Gastrocnemius medialis (tissue), 4 donors: ENCODE measurements around the gene IGSF9B. TPM values are rescaled to one million over a fixed set of nuclear protein-coding genes. Genes with fewer than 3 reads are reported as not detected.

Experiments
- ATAC-seq, 2 donors: fragments of 150-250 bp; one replicate each; pipeline ENCODE4 v1.9.1; 2016
- DNase-seq, 2 donors: peaks; one replicate each; pipeline ENCODE4 v3.0.0-alpha.2; 2019
- H3K27ac ChIP-seq, 4 donors: fragments of 200-600 bp; sonication (generic); 1 replicate in 1 of 4; 2 replicates in 3 of 4; pipeline ENCODE4 v1.5.1; 2016 to 2018; ENCODE audit warnings: mild to moderate bottlenecking in 2 of 4, moderate library complexity in 1 of 4
- H3K27me3 ChIP-seq, 3 donors: fragments of 200-600 bp; sonication (generic) in 2 of 3; 1 replicate in 1 of 3; 2 replicates in 2 of 3; pipeline versions ENCODE4 v1.5.1 to v1.6.0; 2016 to 2019; ENCODE audit warnings: mild to moderate bottlenecking in 1 of 3, moderate library complexity in 1 of 3
- H3K36me3 ChIP-seq, 2 donors: fragments of 200-600 bp; sonication (generic) in 1 of 2; one replicate each; pipeline ENCODE4 v1.5.1; 2017 to 2018
- H3K4me1 ChIP-seq, 2 donors: fragments of 200-600 bp; sonication (generic) in 1 of 2; one replicate each; pipeline ENCODE4 v1.5.1; 2016 to 2017; ENCODE audit warnings: mild to moderate bottlenecking in 2 of 2
- H3K4me3 ChIP-seq, 4 donors: fragments of 200-600 bp; sonication (generic) in 3 of 4; 1 replicate in 1 of 4; 2 replicates in 3 of 4; pipeline ENCODE4 v1.5.1; 2016 to 2019; ENCODE audit warnings: mild to moderate bottlenecking in 2 of 4
- H3K9me3 ChIP-seq, 3 donors: fragments of 200-600 bp; sonication (generic) in 2 of 3; 1 replicate in 1 of 3; 2 replicates in 2 of 3; pipeline ENCODE4 v1.5.1; 2016 to 2019
- CTCF ChIP-seq, 5 experiments: fragments of 450-650 bp in 3 of 5; fragments of 200-600 bp in 2 of 5; sonication (generic) in 2 of 5; IDR thresholded peaks in 4 of 5; conservative IDR thresholded peaks in 1 of 5; 1 replicate in 4 of 5; 2 replicates in 1 of 5; pipeline ENCODE4 v1.5.1; 2016 to 2019; ENCODE audit warnings: antibody characterized with exemption in 5 of 5, mild to moderate bottlenecking in 3 of 5, moderate library complexity in 3 of 5
- POLR2A ChIP-seq, 2 donors: fragments of 450-650 bp; IDR thresholded peaks; one replicate each; pipeline ENCODE4 v1.6.1; 2017; ENCODE audit warnings: antibody characterized with exemption in 2 of 2, mild to moderate bottlenecking in 2 of 2, moderate library complexity in 2 of 2
- in situ Hi-C, 4 donors: fragments of 200-750 bp; cut with MboI; loops; one replicate each; pipeline versions ENCODE4 v1.15.0 to v1.8.0; 2017; ENCODE audit warnings: low sequenced_read_pairs in 4 of 4
- intact Hi-C: fragments of 100-400 bp; cut with DNase I; formaldehyde crosslinking; loops from one replicate; pipeline ENCODE4 v1.15.1; 2023; ENCODE audit warnings: low total_unique reads
- total RNA-seq, 4 donors: library from RNA; depleted of rRNA; stranded (reverse); fragments of >200 nt; gene quantifications; one replicate each; pipeline versions ENCODE4 v1.1.0 to v1.2.3, GENCODE V29; 2016

IGSF9B gene
- total RNA-seq, 4 donors from 2014 or later = 0.07 to 2.5 (median 1.4) TPM

GRCh38 chr11:133872160-133872559 lies 84.6 kb downstream of the IGSF9B start:
- DNase-seq = no peak
- Histone ChIP-seq H3K27ac (no peak overlapping the region), H3K27me3 (no peaks in the 10 kb centered on the region), H3K4me3 (no peak overlapping the region), H3K36me3 (no peaks in the 10 kb centered on the region), H3K4me1 (no peaks in the 10 kb centered on the region), H3K9me3 (no peaks in the 10 kb centered on the region)
- TF ChIP-seq CTCF (IDR thresholded peaks at IDR 0.05 in 4 of 5, conservative IDR thresholded peaks at IDR 0.05 in 1 of 5) = no peak
- TF ChIP-seq POLR2A (IDR thresholded peaks at IDR 0.05) = no peak
- no peak for ATAC-seq
- intact Hi-C loops = no loop called here
- in situ Hi-C loops = no loop called here

- H3K27me3 ChIP-seq = no peaks in the 10 kb centered on the region
- DNase-seq (no peak), ATAC-seq (no peak)
- intact Hi-C loops (no loop called here), in situ Hi-C loops (no loop called here)
- no peak overlapping the region for H3K4me3 ChIP-seq
- H3K4me1 ChIP-seq = no peaks in the 10 kb centered on the region
- H3K36me3 ChIP-seq = no peaks in the 10 kb centered on the region
- no peak overlapping the region for H3K27ac ChIP-seq
- H3K9me3 ChIP-seq = no peaks in the 10 kb centered on the region
- TF ChIP-seq POLR2A (IDR thresholded peaks at IDR 0.05) (no peak), CTCF (IDR thresholded peaks at IDR 0.05 in 4 of 5, conservative IDR thresholded peaks at IDR 0.05 in 1 of 5) (no peak)
These were observed 89.3 kb downstream of the IGSF9B start for GRCh38 chr11:133867456-133867855.

GRCh38 chr11:133865466-133865865 lies 91.3 kb downstream of the IGSF9B start:
- ATAC-seq (no peak), DNase-seq (no peak)
- no peaks in the 10 kb centered on the region for H3K36me3 ChIP-seq
- TF ChIP-seq CTCF (IDR thresholded peaks at IDR 0.05 in 4 of 5, conservative IDR thresholded peaks at IDR 0.05 in 1 of 5) = no peak
- no peak for TF ChIP-seq POLR2A (IDR thresholded peaks at IDR 0.05)
- intact Hi-C loops = no loop called here
- no peak overlapping the region for H3K4me3 ChIP-seq
- H3K9me3 ChIP-seq = no peaks in the 10 kb centered on the region
- H3K27me3 ChIP-seq = no peaks in the 10 kb centered on the region
- in situ Hi-C loops = no loop called here
- H3K27ac ChIP-seq = no peak overlapping the region
- no peaks in the 10 kb centered on the region for H3K4me1 ChIP-seq

GRCh38 chr11:133864756-133865155 lies 92.0 kb downstream of the IGSF9B start:
- no peak overlapping the region for H3K4me3 ChIP-seq
- ATAC-seq (no peak), DNase-seq (no peak)
- no peaks in the 10 kb centered on the region for H3K36me3 ChIP-seq
- TF ChIP-seq CTCF (IDR thresholded peaks at IDR 0.05 in 4 of 5, conservative IDR thresholded peaks at IDR 0.05 in 1 of 5) = no peak
- TF ChIP-seq POLR2A (IDR thresholded peaks at IDR 0.05) = no peak
- in situ Hi-C loops = no loop called here
- no peaks in the 10 kb centered on the region for H3K9me3 ChIP-seq
- intact Hi-C loops = no loop called here
- H3K27me3 ChIP-seq = no peaks in the 10 kb centered on the region
- H3K4me1 ChIP-seq = no peaks in the 10 kb centered on the region
- H3K27ac ChIP-seq = no peak overlapping the region

- ATAC-seq (no peak), DNase-seq (no peak)
- no peak for TF ChIP-seq POLR2A (IDR thresholded peaks at IDR 0.05)
- TF ChIP-seq CTCF (IDR thresholded peaks at IDR 0.05 in 4 of 5, conservative IDR thresholded peaks at IDR 0.05 in 1 of 5) = no peak
- Histone ChIP-seq H3K27ac (no peak overlapping the region), H3K27me3 (no peaks in the 10 kb centered on the region), H3K36me3 (no peaks in the 10 kb centered on the region), H3K4me3 (no peak overlapping the region), H3K9me3 (no peaks in the 10 kb centered on the region), H3K4me1 (no peaks in the 10 kb centered on the region)
- in situ Hi-C loops (no loop called here), intact Hi-C loops (no loop called here)
These were observed 96.6 kb downstream of the IGSF9B start for GRCh38 chr11:133860151-133860550.
